ENCODE data around the gene MT1M. TPM values are rescaled to one million over a fixed set of nuclear protein-coding genes. Genes with fewer than 3 reads are reported as not detected.

MT1M gene
- total RNA-seq, 2 experiments from 2014 or later, result not detected

GRCh38 chr16:56609463-56609921 is 23.0 kb upstream of the MT1M start:
- Histone ChIP-seq H3K9me3 (ENCODE audit: low read length) (no peaks in the 10 kb centered on the region), H3K36me3 (ENCODE audit: insufficient read depth, low read length) (no peaks in the 10 kb centered on the region), H3K4me3 (ENCODE audit: low read depth, low read length, poor library complexity, severe bottlenecking) (peak overlapping the region; percentile 66), H3K79me2 (ENCODE audit: insufficient read depth, low read depth, low read length) (no peaks in the 10 kb centered on the region), H2AFZ (ENCODE audit: low read length) (peak overlapping the region; percentile 81; the same call in 1 of the 2 replicates), H3K9me2 (ENCODE audit: insufficient read depth, low read length) (no peaks in the 10 kb centered on the region), H4K20me1 (ENCODE audit: insufficient read depth, low read length) (no peaks in the 10 kb centered on the region), H3K27ac (ENCODE audit: low read depth, low read length, poor library complexity, severe bottlenecking) (peak overlapping the region; percentile 5), H3K4me2 (ENCODE audit: low read length) (peak overlapping the region; percentile 78), H3K4me1 (ENCODE audit: insufficient read depth, low read length, poor library complexity, severe bottlenecking) (peaks cover 52% of the 10 kb centered on the region)
- ChIA-PET CTCF (ENCODE audit: unreplicated experiment) (no interaction called here), POLR2A (no interaction called here)
- intact Hi-C loops (cut with micrococcal nuclease; ENCODE audit: unreplicated experiment), result no loop called here
- BruUV-seq (replicated peaks), result no TSS peak
- DNase-seq (ENCODE audit: low spot score), result peak; percentile 80
- TF ChIP-seq CTCF (conservative IDR thresholded peaks at IDR 0.05; ENCODE audit: low read length), result no peak
- TF ChIP-seq EZH2phosphoT487 (IDR thresholded peaks at IDR 0.05; ENCODE audit: borderline replicate concordance, low read depth, low read length), result no peak

- peaks cover 52% of the 10 kb centered on the region for H3K4me1 ChIP-seq (ENCODE audit: insufficient read depth, low read length, poor library complexity, severe bottlenecking)
- H3K79me2 ChIP-seq (ENCODE audit: insufficient read depth, low read depth, low read length), result no peaks in the 10 kb centered on the region
- no peaks in the 10 kb centered on the region for H3K9me3 ChIP-seq (ENCODE audit: low read length)
- H3K4me3 ChIP-seq (ENCODE audit: low read depth, low read length, poor library complexity, severe bottlenecking), result peak overlapping the region; percentile 66
- H3K36me3 ChIP-seq (ENCODE audit: insufficient read depth, low read length), result no peaks in the 10 kb centered on the region
- no peaks in the 10 kb centered on the region for H4K20me1 ChIP-seq (ENCODE audit: insufficient read depth, low read length)
- no TSS peak for BruUV-seq (replicated peaks)
- intact Hi-C loops (cut with micrococcal nuclease; ENCODE audit: unreplicated experiment), result no loop called here
- ChIA-PET POLR2A (interaction anchor here (1.0 kb wide), 2 partner anchors 14 to 161 kb away, joined by 3 to 11 read pairs; no protein-coding TSS in a partner anchor), CTCF (ENCODE audit: unreplicated experiment) (interaction anchor here (0.9 kb wide), 1 partner anchor 92 kb away, joined by 3 read pairs; no protein-coding TSS in a partner anchor)
- TF ChIP-seq EZH2phosphoT487 (IDR thresholded peaks at IDR 0.05; ENCODE audit: borderline replicate concordance, low read depth, low read length), result no peak
- TF ChIP-seq CTCF (conservative IDR thresholded peaks at IDR 0.05; ENCODE audit: low read length), result peak; percentile 40; the same call in 1 of the 2 replicates
- H2AFZ ChIP-seq (ENCODE audit: low read length), result peak overlapping the region; percentile 81; the same call in 1 of the 2 replicates
- peak overlapping the region; percentile 5 for H3K27ac ChIP-seq (ENCODE audit: low read depth, low read length, poor library complexity, severe bottlenecking)
- peak; percentile 32 for DNase-seq (ENCODE audit: low spot score)
- H3K9me2 ChIP-seq (ENCODE audit: insufficient read depth, low read length), result no peaks in the 10 kb centered on the region
- peak overlapping the region; percentile 78 for H3K4me2 ChIP-seq (ENCODE audit: low read length)
Observed at GRCh38 chr16:56610017-56610608, 22.3 kb upstream of the MT1M start.

- ChIA-PET CTCF (ENCODE audit: unreplicated experiment) (interaction anchor here (0.9 kb wide), 1 partner anchor 91 kb away, joined by 3 read pairs; no protein-coding TSS in a partner anchor), POLR2A (interaction anchor here (0.8 to 1.0 kb wide), 3 partner anchors 13 to 162 kb away, joined by 3 to 11 read pairs (median 3); no protein-coding TSS in a partner anchor)
- H3K36me3 ChIP-seq (ENCODE audit: insufficient read depth, low read length), result no peaks in the 10 kb centered on the region
- H3K79me2 ChIP-seq (ENCODE audit: insufficient read depth, low read depth, low read length), result no peaks in the 10 kb centered on the region
- BruUV-seq (replicated peaks), result no TSS peak
- no peak overlapping the region for H3K27ac ChIP-seq (ENCODE audit: low read depth, low read length, poor library complexity, severe bottlenecking)
- peak overlapping the region; percentile 78 for H3K4me2 ChIP-seq (ENCODE audit: low read length)
- peak overlapping the region; percentile 81; the same call in 1 of the 2 replicates for H2AFZ ChIP-seq (ENCODE audit: low read length)
- H3K9me3 ChIP-seq (ENCODE audit: low read length), result no peaks in the 10 kb centered on the region
- peaks cover 47% of the 10 kb centered on the region for H3K4me1 ChIP-seq (ENCODE audit: insufficient read depth, low read length, poor library complexity, severe bottlenecking)
- no peaks in the 10 kb centered on the region for H3K9me2 ChIP-seq (ENCODE audit: insufficient read depth, low read length)
- H4K20me1 ChIP-seq (ENCODE audit: insufficient read depth, low read length), result no peaks in the 10 kb centered on the region
- DNase-seq (ENCODE audit: low spot score), result no peak
- H3K4me3 ChIP-seq (ENCODE audit: low read depth, low read length, poor library complexity, severe bottlenecking), result no peak overlapping the region
- TF ChIP-seq CTCF (conservative IDR thresholded peaks at IDR 0.05; ENCODE audit: low read length) (no peak), EZH2phosphoT487 (IDR thresholded peaks at IDR 0.05; ENCODE audit: borderline replicate concordance, low read depth, low read length) (no peak)
- intact Hi-C loops (cut with micrococcal nuclease; ENCODE audit: unreplicated experiment), result no loop called here
Observed at GRCh38 chr16:56610609-56611111, 21.8 kb upstream of the MT1M start.

All from OCI-LY7 (cell line).